Measurements from ENCODE around the gene JAKMIP2.

Gene JAKMIP2

GRCh38 chr5:147760086-147760875 is 22.2 kb downstream of the JAKMIP2 start:
- Histone ChIP-seq H3K27me3 (ENCODE audit: control insufficient read depth, insufficient read depth, low read length) (no peaks in the 10 kb centered on the region), H3K4me3 (ENCODE audit: low read depth, low read length) (no peak overlapping the region), H3K9ac (ENCODE audit: low read length) (no peak overlapping the region), H3K27ac (ENCODE audit: low read depth, low read length) (no peak overlapping the region), H3K9me3 (ENCODE audit: control insufficient read depth, insufficient read depth, low read depth, low read length) (no peaks in the 10 kb centered on the region), H3K36me3 (ENCODE audit: control insufficient read depth, insufficient read depth, low read length) (no peaks in the 10 kb centered on the region), H3K4me1 (ENCODE audit: control insufficient read depth, insufficient read depth, low read length) (peaks cover 17% of the 10 kb centered on the region)

- Histone ChIP-seq H3K36me3 (ENCODE audit: control insufficient read depth, insufficient read depth, low read length) (no peaks in the 10 kb centered on the region), H3K27me3 (ENCODE audit: control insufficient read depth, insufficient read depth, low read length) (no peaks in the 10 kb centered on the region), H3K9me3 (ENCODE audit: control insufficient read depth, insufficient read depth, low read depth, low read length) (no peaks in the 10 kb centered on the region), H3K9ac (ENCODE audit: low read length) (no peak overlapping the region), H3K27ac (ENCODE audit: low read depth, low read length) (no peak overlapping the region), H3K4me1 (ENCODE audit: control insufficient read depth, insufficient read depth, low read length) (peaks cover 17% of the 10 kb centered on the region), H3K4me3 (ENCODE audit: low read depth, low read length) (no peak overlapping the region)
Measured at GRCh38 chr5:147759441-147759840, 23.1 kb downstream of the JAKMIP2 start.

GRCh38 chr5:147756566-147756965 is 26.0 kb downstream of the JAKMIP2 start:
- no peak overlapping the region for H3K4me3 ChIP-seq (ENCODE audit: low read depth, low read length)
- H3K27me3 ChIP-seq (ENCODE audit: control insufficient read depth, insufficient read depth, low read length), result no peaks in the 10 kb centered on the region
- no peaks in the 10 kb centered on the region for H3K36me3 ChIP-seq (ENCODE audit: control insufficient read depth, insufficient read depth, low read length)
- peaks cover 24% of the 10 kb centered on the region for H3K4me1 ChIP-seq (ENCODE audit: control insufficient read depth, insufficient read depth, low read length)
- H3K9ac ChIP-seq (ENCODE audit: low read length), result no peak overlapping the region
- H3K27ac ChIP-seq (ENCODE audit: low read depth, low read length), result no peak overlapping the region
- H3K9me3 ChIP-seq (ENCODE audit: control insufficient read depth, insufficient read depth, low read depth, low read length), result no peaks in the 10 kb centered on the region

- Histone ChIP-seq H3K9ac (ENCODE audit: low read length) (no peak overlapping the region), H3K4me3 (ENCODE audit: low read depth, low read length) (no peak overlapping the region), H3K9me3 (ENCODE audit: control insufficient read depth, insufficient read depth, low read depth, low read length) (no peaks in the 10 kb centered on the region), H3K4me1 (ENCODE audit: control insufficient read depth, insufficient read depth, low read length) (peaks cover 28% of the 10 kb centered on the region), H3K27me3 (ENCODE audit: control insufficient read depth, insufficient read depth, low read length) (no peaks in the 10 kb centered on the region), H3K36me3 (ENCODE audit: control insufficient read depth, insufficient read depth, low read length) (no peaks in the 10 kb centered on the region), H3K27ac (ENCODE audit: low read depth, low read length) (no peak overlapping the region)
Measured at GRCh38 chr5:147754372-147755122, 28.0 kb downstream of the JAKMIP2 start.

- no peaks in the 10 kb centered on the region for H3K36me3 ChIP-seq (ENCODE audit: control insufficient read depth, insufficient read depth, low read length)
- no peak overlapping the region for H3K27ac ChIP-seq (ENCODE audit: low read depth, low read length)
- no peak overlapping the region for H3K4me3 ChIP-seq (ENCODE audit: low read depth, low read length)
- no peaks in the 10 kb centered on the region for H3K27me3 ChIP-seq (ENCODE audit: control insufficient read depth, insufficient read depth, low read length)
- peaks cover 32% of the 10 kb centered on the region for H3K4me1 ChIP-seq (ENCODE audit: control insufficient read depth, insufficient read depth, low read length)
- H3K9ac ChIP-seq (ENCODE audit: low read length), result no peak overlapping the region
- no peaks in the 10 kb centered on the region for H3K9me3 ChIP-seq (ENCODE audit: control insufficient read depth, insufficient read depth, low read depth, low read length)
Measured at GRCh38 chr5:147753765-147754164, 28.8 kb downstream of the JAKMIP2 start.

- no peak overlapping the region for H3K4me3 ChIP-seq (ENCODE audit: low read depth, low read length)
- H3K4me1 ChIP-seq (ENCODE audit: control insufficient read depth, insufficient read depth, low read length), result peaks cover 38% of the 10 kb centered on the region
- H3K27me3 ChIP-seq (ENCODE audit: control insufficient read depth, insufficient read depth, low read length), result no peaks in the 10 kb centered on the region
- no peak overlapping the region for H3K27ac ChIP-seq (ENCODE audit: low read depth, low read length)
- H3K36me3 ChIP-seq (ENCODE audit: control insufficient read depth, insufficient read depth, low read length), result no peaks in the 10 kb centered on the region
- H3K9ac ChIP-seq (ENCODE audit: low read length), result no peak overlapping the region
- no peaks in the 10 kb centered on the region for H3K9me3 ChIP-seq (ENCODE audit: control insufficient read depth, insufficient read depth, low read depth, low read length)
Measured at GRCh38 chr5:147752666-147753290, 29.8 kb downstream of the JAKMIP2 start.

- H3K9me3 ChIP-seq (ENCODE audit: control insufficient read depth, insufficient read depth, low read depth, low read length), result no peaks in the 10 kb centered on the region
- no peak overlapping the region for H3K9ac ChIP-seq (ENCODE audit: low read length)
- peaks cover 44% of the 10 kb centered on the region for H3K4me1 ChIP-seq (ENCODE audit: control insufficient read depth, insufficient read depth, low read length)
- H3K36me3 ChIP-seq (ENCODE audit: control insufficient read depth, insufficient read depth, low read length), result no peaks in the 10 kb centered on the region
- no peaks in the 10 kb centered on the region for H3K27me3 ChIP-seq (ENCODE audit: control insufficient read depth, insufficient read depth, low read length)
- no peak overlapping the region for H3K4me3 ChIP-seq (ENCODE audit: low read depth, low read length)
- H3K27ac ChIP-seq (ENCODE audit: low read depth, low read length), result no peak overlapping the region
Measured at GRCh38 chr5:147752033-147752432, 30.5 kb downstream of the JAKMIP2 start.

- no peaks in the 10 kb centered on the region for H3K27me3 ChIP-seq (ENCODE audit: control insufficient read depth, insufficient read depth, low read length)
- H3K4me3 ChIP-seq (ENCODE audit: low read depth, low read length), result no peak overlapping the region
- no peaks in the 10 kb centered on the region for H3K36me3 ChIP-seq (ENCODE audit: control insufficient read depth, insufficient read depth, low read length)
- H3K27ac ChIP-seq (ENCODE audit: low read depth, low read length), result no peak overlapping the region
- no peak overlapping the region for H3K9ac ChIP-seq (ENCODE audit: low read length)
- H3K4me1 ChIP-seq (ENCODE audit: control insufficient read depth, insufficient read depth, low read length), result peaks cover 44% of the 10 kb centered on the region
- no peaks in the 10 kb centered on the region for H3K9me3 ChIP-seq (ENCODE audit: control insufficient read depth, insufficient read depth, low read depth, low read length)
Measured at GRCh38 chr5:147751156-147751830, 31.2 kb downstream of the JAKMIP2 start.

- Histone ChIP-seq H3K36me3 (ENCODE audit: control insufficient read depth, insufficient read depth, low read length) (no peaks in the 10 kb centered on the region), H3K9me3 (ENCODE audit: control insufficient read depth, insufficient read depth, low read depth, low read length) (no peaks in the 10 kb centered on the region), H3K4me1 (ENCODE audit: control insufficient read depth, insufficient read depth, low read length) (peaks cover 44% of the 10 kb centered on the region), H3K27me3 (ENCODE audit: control insufficient read depth, insufficient read depth, low read length) (no peaks in the 10 kb centered on the region), H3K27ac (ENCODE audit: low read depth, low read length) (no peak overlapping the region; the same call in 1 of the 2 replicates), H3K4me3 (ENCODE audit: low read depth, low read length) (no peak overlapping the region), H3K9ac (ENCODE audit: low read length) (no peak overlapping the region)
Measured at GRCh38 chr5:147750065-147750464, 32.5 kb downstream of the JAKMIP2 start.

- Histone ChIP-seq H3K9me3 (ENCODE audit: control insufficient read depth, insufficient read depth, low read depth, low read length) (no peaks in the 10 kb centered on the region), H3K36me3 (ENCODE audit: control insufficient read depth, insufficient read depth, low read length) (no peaks in the 10 kb centered on the region), H3K27me3 (ENCODE audit: control insufficient read depth, insufficient read depth, low read length) (no peaks in the 10 kb centered on the region), H3K9ac (ENCODE audit: low read length) (no peak overlapping the region), H3K4me3 (ENCODE audit: low read depth, low read length) (0 out of 2 replicates have a peak overlapping the region, but pooled peaks have one; percentile 9), H3K27ac (ENCODE audit: low read depth, low read length) (no peak overlapping the region), H3K4me1 (ENCODE audit: control insufficient read depth, insufficient read depth, low read length) (peaks cover 44% of the 10 kb centered on the region)
Measured at GRCh38 chr5:147748590-147748989, 33.9 kb downstream of the JAKMIP2 start.

Measured in HUES6 (cell line).